Dendritic cell treated with granulocyte-macrophage colony-stimulating factor and Interleukin-4, amounts not matched to agents 40 ng/mL and 50 ng/mL, for 4 days (primary cell): Measurements from ENCODE around the gene STK25.
A peak's percentile ranks its signal among the peaks of the same experiment; 100 is the strongest.
"Not testable (repeated sequence)": the region's sequence is repeated elsewhere in the genome, so short reads cannot be mapped to it uniquely, and the experiment has no call there.

ENCODE experiments used
- H3K27ac Mint-ChIP-seq: one replicate; pipeline ENCODE4 v1.8.0; 2022; ENCODE audit warnings: mild to moderate bottlenecking, mixed read lengths
- H3K27me3 Mint-ChIP-seq: one replicate; pipeline ENCODE4 v1.8.0; 2022; ENCODE audit warnings: mild to moderate bottlenecking, mixed read lengths
- H3K36me3 Mint-ChIP-seq: one replicate; pipeline ENCODE4 v1.8.0; 2022; ENCODE audit warnings: low read depth, mixed read lengths
- H3K4me1 Mint-ChIP-seq: one replicate; pipeline ENCODE4 v1.8.0; 2022; ENCODE audit warnings: low read depth, mixed read lengths
- H3K4me3 Mint-ChIP-seq: one replicate; pipeline ENCODE4 v1.8.0; 2022; ENCODE audit warnings: mild to moderate bottlenecking, moderate library complexity, mixed read lengths
- H3K9me3 Mint-ChIP-seq: one replicate; pipeline ENCODE4 v1.8.0; 2022; ENCODE audit warnings: mixed read lengths
- intact Hi-C: fragments of 100-400 bp; cut with micrococcal nuclease; formaldehyde crosslinking; loops from one replicate; pipeline ENCODE4 v1.15.0; 2022

Gene STK25

DNA sequence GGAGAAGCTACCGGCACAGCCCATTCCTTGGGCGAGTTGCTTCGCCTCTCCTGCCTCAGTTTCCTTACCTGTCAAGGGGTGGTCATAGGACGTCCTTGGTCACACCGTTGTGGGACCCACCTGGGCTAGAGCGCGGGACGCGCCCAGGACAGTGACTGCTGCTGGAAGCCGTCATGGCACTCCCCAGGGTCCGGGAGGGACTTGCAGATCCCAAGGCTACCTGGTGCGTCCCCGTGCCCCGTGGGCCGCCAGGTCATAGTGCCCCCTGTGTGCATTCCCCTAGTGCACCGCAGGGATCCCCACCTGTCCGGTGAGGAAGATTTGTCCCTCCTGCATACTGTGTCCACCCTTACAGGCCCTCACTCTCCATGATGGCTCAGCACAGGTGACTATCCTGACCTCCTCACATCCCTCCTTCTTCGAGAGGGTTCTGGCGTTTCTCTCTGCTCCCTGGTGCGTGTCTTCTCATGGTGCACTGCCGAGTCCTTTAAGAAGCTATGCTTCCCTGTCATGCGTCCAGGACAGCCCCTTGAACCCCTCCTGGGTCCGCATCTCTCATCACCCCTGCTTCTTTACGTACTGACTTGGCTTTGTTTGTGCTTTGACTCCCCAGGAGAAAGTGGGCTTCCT, 886 bp upstream of the STK25 start:
- H3K27me3 Mint-ChIP-seq, result peaks cover 46% of the 10 kb centered on the region
- intact Hi-C loops, result loop anchor here (5.0 kb wide), 2 partner anchors 152 to 178 kb away; partner anchors contain the start of genes DTYMK and FARP2
- H3K36me3 Mint-ChIP-seq, result peaks cover 24% of the 10 kb centered on the region
- H3K27ac Mint-ChIP-seq, result peak overlapping the region; percentile 69
- H3K4me1 Mint-ChIP-seq, result peaks cover 25% of the 10 kb centered on the region
- H3K4me3 Mint-ChIP-seq, result peak overlapping the region; percentile 89
- H3K9me3 Mint-ChIP-seq, result no peaks in the 10 kb centered on the region

DNA sequence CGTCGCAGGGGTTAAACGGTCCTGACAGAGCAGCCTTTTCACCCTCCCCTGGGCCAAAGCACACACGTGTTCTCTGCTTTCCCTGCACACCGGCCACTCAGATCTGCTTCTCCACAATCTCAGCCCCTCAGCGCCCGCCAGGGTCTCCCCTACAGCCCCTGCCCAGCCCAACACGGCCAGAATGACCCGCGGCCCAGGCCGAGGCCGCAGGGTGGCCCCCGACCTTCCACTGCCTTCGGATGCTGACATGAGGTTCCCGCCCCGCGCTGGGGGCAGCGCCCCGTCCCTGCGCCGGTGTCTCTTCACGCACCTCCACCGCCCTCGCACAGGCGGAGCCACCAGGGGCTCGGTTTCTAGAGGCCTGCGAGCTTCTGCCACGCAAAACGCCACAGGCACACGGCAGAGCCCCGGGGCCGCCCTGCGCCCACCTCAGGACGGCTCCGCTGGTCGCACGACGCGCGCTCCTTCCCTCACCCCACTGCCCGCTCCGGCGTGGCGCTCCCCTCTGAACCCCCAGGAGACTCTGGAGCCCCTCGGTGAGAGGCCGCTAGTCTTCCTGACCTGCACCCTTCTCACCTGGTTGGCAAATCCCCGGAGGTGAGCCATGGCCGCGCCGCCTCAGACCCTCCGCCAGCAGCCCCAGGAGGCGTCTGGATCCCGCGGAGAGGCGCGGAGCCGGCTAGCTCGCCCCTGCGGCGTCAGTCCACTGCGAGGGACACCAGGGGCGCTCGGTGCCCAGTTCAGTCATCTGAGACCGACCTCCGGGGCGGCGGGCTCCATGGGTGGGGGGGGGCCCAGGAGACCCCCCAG, 749 bp downstream of the STK25 start:
- Mint-ChIP-seq H3K9me3 (no peaks in the 10 kb centered on the region), H3K36me3 (peaks cover 34% of the 10 kb centered on the region), H3K4me1 (peaks cover 25% of the 10 kb centered on the region), H3K27me3 (peaks cover 36% of the 10 kb centered on the region), H3K4me3 (peak overlapping the region; percentile 89), H3K27ac (peak overlapping the region; percentile 69)
- intact Hi-C loops, result loop anchor here (5.0 kb wide), 2 partner anchors 150 to 180 kb away; partner anchors contain the start of genes DTYMK and FARP2

GRCh38 chr2:241506793-241507429, 1.5 kb downstream of the STK25 start:
- Mint-ChIP-seq H3K27me3 (peaks cover 29% of the 10 kb centered on the region), H3K9me3 (no peaks in the 10 kb centered on the region), H3K4me1 (peaks cover 25% of the 10 kb centered on the region), H3K4me3 (peak overlapping the region; percentile 89), H3K27ac (peak overlapping the region; percentile 69), H3K36me3 (peaks cover 41% of the 10 kb centered on the region)
- intact Hi-C loops, result loop anchor here (5.0 kb wide), 2 partner anchors 150 to 180 kb away; partner anchors contain the start of genes DTYMK and FARP2

DNA sequence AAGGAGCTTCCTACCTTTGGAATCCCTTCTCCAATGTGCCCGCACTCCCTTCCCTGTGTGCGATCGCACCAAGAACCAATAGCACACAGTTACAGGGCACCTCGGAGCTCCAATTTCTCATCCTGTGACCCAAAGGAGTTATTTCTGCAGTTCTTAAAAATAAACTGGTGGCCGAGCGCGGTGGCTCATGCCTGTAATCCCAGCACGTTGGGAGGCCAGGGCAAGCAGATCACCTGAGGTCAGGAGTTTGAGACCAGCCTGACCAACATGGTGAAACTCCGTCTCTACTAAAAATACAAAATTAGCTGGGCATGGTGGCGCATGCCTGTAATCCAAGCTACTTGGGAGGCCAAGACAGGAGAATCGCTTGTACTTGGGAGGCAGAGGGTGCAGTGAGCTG, 2.1 kb downstream of the STK25 start:
- not testable (repeated sequence) for H3K4me3 Mint-ChIP-seq, H3K9me3 Mint-ChIP-seq, H3K27ac Mint-ChIP-seq
- intact Hi-C loops, result loop anchor here (5.0 kb wide), 2 partner anchors 149 to 181 kb away; partner anchors contain the start of genes DTYMK and FARP2
- Mint-ChIP-seq H3K36me3 (peaks cover 47% of the 10 kb centered on the region), H3K4me1 (peaks cover 25% of the 10 kb centered on the region), H3K27me3 (peaks cover 23% of the 10 kb centered on the region)

DNA sequence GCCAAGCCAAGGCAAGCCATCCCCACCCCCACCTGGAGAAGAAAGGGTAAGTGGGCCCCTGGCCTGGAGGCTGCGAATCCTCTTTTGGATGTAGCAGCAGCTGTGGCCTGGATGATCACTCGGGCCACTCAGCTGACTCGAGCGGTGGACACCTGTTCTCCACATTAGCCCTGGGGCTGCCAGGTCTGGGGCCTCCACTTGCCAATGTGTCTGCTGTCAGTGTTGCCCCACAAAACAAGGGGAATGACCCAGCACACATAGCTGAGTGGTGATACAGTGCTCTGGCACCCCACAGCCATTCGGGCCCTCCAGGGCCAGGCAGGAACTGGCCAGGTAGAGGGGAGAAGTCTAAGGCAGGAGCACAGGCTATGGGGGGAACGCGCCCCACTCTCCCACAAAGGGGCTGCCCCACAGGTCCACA, 2.6 kb downstream of the STK25 start:
- H3K4me3 Mint-ChIP-seq, result no peak overlapping the region
- peaks cover 52% of the 10 kb centered on the region for H3K36me3 Mint-ChIP-seq
- peaks cover 18% of the 10 kb centered on the region for H3K27me3 Mint-ChIP-seq
- no peaks in the 10 kb centered on the region for H3K9me3 Mint-ChIP-seq
- no peak overlapping the region for H3K27ac Mint-ChIP-seq
- peaks cover 25% of the 10 kb centered on the region for H3K4me1 Mint-ChIP-seq
- intact Hi-C loops, result loop anchor here (5.0 kb wide), 2 partner anchors 148 to 182 kb away; partner anchors contain the start of genes DTYMK and FARP2

GRCh38 chr2:241505086-241505780, 3.2 kb downstream of the STK25 start:
- Mint-ChIP-seq H3K9me3 (no peaks in the 10 kb centered on the region), H3K27me3 (peaks cover 13% of the 10 kb centered on the region), H3K27ac (no peak overlapping the region), H3K4me3 (no peak overlapping the region), H3K36me3 (peaks cover 58% of the 10 kb centered on the region), H3K4me1 (peaks cover 25% of the 10 kb centered on the region)
- intact Hi-C loops, result loop anchor here (5.0 kb wide), 2 partner anchors 148 to 182 kb away; partner anchors contain the start of genes DTYMK and FARP2

GRCh38 chr2:241503776-241504392, 4.5 kb downstream of the STK25 start:
- Mint-ChIP-seq H3K4me1 (peaks cover 18% of the 10 kb centered on the region), H3K36me3 (peaks cover 71% of the 10 kb centered on the region), H3K4me3 (no peak overlapping the region), H3K27ac (no peak overlapping the region), H3K27me3 (peaks cover 8% of the 10 kb centered on the region), H3K9me3 (no peaks in the 10 kb centered on the region)
- intact Hi-C loops, result no loop called here

- Mint-ChIP-seq H3K36me3 (peaks cover 74% of the 10 kb centered on the region), H3K27ac (no peak overlapping the region), H3K9me3 (no peaks in the 10 kb centered on the region), H3K27me3 (peaks cover 1% of the 10 kb centered on the region), H3K4me1 (peaks cover 11% of the 10 kb centered on the region), H3K4me3 (no peak overlapping the region)
- intact Hi-C loops, result no loop called here
These were observed 6.1 kb downstream of the STK25 start for GRCh38 chr2:241502281-241502680.

DNA sequence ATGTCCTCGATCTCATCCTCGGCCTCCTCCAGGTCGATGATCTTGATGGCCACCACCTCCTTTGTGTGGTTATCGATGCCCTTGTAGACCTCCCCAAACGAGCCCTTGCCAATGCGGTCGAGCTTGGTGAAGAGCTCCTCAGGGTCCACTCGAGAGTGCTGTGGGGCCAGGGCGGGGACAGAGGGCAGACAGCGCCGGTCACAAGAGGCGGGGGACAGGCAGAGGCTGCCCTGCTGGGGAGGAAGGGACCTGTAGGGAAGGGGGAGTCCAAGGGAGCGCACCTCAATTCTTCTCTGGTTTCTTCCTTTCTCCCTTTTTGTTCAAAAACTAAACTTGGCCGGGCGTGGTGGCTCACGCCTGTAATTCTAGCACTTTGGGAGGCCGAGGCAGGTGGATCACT, 6.8 kb downstream of the STK25 start:
- peaks cover 81% of the 10 kb centered on the region for H3K36me3 Mint-ChIP-seq
- intact Hi-C loops, result no loop called here

DNA sequence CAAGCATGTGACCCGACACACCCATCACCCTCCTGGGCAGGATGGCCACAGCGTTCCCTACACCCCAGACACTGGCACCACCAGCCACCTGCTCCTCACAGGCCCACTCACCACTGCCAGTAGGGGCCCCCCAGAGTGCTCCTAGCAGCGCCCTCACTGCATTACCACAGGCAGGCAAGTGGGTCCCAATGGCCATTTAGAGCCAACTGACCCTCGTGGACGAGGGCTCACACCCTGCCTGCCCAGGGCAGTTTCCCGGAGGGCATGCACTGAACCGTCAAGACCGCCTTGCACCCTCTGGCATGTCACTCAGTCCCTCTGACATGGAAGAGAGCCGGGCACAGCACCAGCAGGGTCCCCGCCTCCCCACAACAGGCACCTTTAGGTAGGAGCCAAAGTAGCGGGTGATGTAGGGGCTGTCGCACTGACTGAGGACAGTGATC, 7.3 kb downstream of the STK25 start:
- intact Hi-C loops, result no loop called here
- Mint-ChIP-seq H3K4me1 (no peaks in the 10 kb centered on the region), H3K36me3 (peaks cover 86% of the 10 kb centered on the region), H3K27me3 (no peaks in the 10 kb centered on the region), H3K27ac (no peak overlapping the region), H3K9me3 (no peaks in the 10 kb centered on the region), H3K4me3 (no peak overlapping the region)

More for the DNA sequence above, 6.8 kb downstream of the STK25 start:
- peaks cover 4% of the 10 kb centered on the region for H3K4me1 Mint-ChIP-seq
- H3K9me3 Mint-ChIP-seq, result no peaks in the 10 kb centered on the region
- no peak overlapping the region for H3K27ac Mint-ChIP-seq
- H3K27me3 Mint-ChIP-seq, result no peaks in the 10 kb centered on the region
- H3K4me3 Mint-ChIP-seq, result no peak overlapping the region

DNA sequence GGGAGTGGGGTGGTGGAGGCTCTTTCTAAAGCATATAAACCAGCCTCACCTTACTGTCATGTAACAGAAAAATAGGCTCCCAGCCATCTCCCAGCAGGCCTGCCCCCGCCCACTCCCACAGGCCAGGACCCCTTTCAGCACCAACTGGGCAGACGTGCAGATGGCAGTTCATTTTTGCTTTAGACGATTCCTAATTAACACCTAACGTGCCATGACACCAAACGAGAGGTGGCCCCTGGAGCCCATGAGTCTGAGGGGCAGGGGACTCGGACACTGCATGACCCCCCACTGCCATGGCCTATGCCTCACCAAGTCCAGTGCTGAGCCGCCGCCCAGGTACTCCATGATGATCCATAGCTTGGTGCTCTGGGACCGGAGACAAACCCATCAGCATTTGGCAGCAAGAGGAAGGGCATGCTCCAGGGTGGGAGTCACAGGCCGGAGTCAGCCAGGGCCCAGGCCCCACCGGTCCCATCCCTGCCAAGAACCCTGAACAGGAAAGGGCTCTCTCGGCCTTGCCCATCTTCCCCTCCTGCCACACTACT, 7.9 kb downstream of the STK25 start:
- H3K27ac Mint-ChIP-seq, result no peak overlapping the region
- no peaks in the 10 kb centered on the region for H3K9me3 Mint-ChIP-seq
- no peak overlapping the region for H3K4me3 Mint-ChIP-seq
- intact Hi-C loops, result no loop called here
- H3K4me1 Mint-ChIP-seq, result no peaks in the 10 kb centered on the region
- H3K27me3 Mint-ChIP-seq, result no peaks in the 10 kb centered on the region
- peaks cover 90% of the 10 kb centered on the region for H3K36me3 Mint-ChIP-seq

DNA sequence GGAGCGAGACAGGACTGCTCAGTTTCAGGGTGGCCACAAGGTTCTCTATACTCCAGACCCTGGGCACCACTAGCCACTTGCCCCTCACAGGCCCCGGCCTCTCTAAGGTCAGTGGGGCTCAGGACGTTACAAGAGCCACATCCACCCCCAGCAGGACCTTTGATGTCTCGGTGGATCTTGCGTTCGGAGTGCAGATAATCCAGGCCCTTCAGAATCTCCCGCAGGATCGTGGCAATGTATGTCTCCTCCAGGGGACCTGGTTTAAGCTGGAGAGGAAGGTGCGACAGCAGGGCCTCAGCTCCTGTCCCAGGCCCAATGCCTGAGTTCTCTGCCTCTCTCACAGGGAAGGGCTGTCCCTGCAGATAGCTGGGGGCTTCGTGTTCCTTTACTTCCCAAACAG, 8.4 kb downstream of the STK25 start:
- no peaks in the 10 kb centered on the region for H3K4me1 Mint-ChIP-seq
- no peak overlapping the region for H3K27ac Mint-ChIP-seq
- H3K4me3 Mint-ChIP-seq, result no peak overlapping the region
- H3K36me3 Mint-ChIP-seq, result peaks cover 90% of the 10 kb centered on the region
- H3K27me3 Mint-ChIP-seq, result no peaks in the 10 kb centered on the region
- intact Hi-C loops, result no loop called here
- H3K9me3 Mint-ChIP-seq, result no peaks in the 10 kb centered on the region
